Glutamatergic neuron (in vitro differentiated cells): ENCODE measurements around the gene NFIX. TPM values are rescaled to one million over a fixed set of nuclear protein-coding genes. Genes with fewer than 3 reads are reported as not detected.

ENCODE experiments used
- DNase-seq: peaks from one replicate; pipeline ENCODE4 v3.0.0; 2022
- H3K27ac Mint-ChIP-seq: one replicate; pipeline ENCODE4 v1.8.0; 2020; ENCODE audit warnings: mild to moderate bottlenecking, mixed read lengths, inconsistent platforms; ENCODE audit not compliant: unreplicated experiment
- H3K27me3 Mint-ChIP-seq: one replicate; pipeline ENCODE4 v1.8.0; 2020; ENCODE audit warnings: mild to moderate bottlenecking, moderate library complexity, mixed read lengths, inconsistent platforms; ENCODE audit not compliant: unreplicated experiment
- H3K36me3 Mint-ChIP-seq: one replicate; pipeline ENCODE4 v1.8.0; 2020; ENCODE audit warnings: mild to moderate bottlenecking, mixed read lengths, inconsistent platforms; ENCODE audit not compliant: unreplicated experiment
- H3K4me1 Mint-ChIP-seq: one replicate; pipeline ENCODE4 v1.8.0; 2020; ENCODE audit warnings: mild to moderate bottlenecking, low read depth, mixed read lengths, inconsistent platforms; ENCODE audit not compliant: unreplicated experiment
- H3K4me3 Mint-ChIP-seq: one replicate; pipeline ENCODE4 v1.8.0; 2020; ENCODE audit warnings: mild to moderate bottlenecking, mixed read lengths, inconsistent platforms; ENCODE audit not compliant: unreplicated experiment
- H3K9me3 Mint-ChIP-seq: one replicate; pipeline ENCODE4 v1.8.0; 2020; ENCODE audit warnings: mild to moderate bottlenecking, moderate library complexity, mixed read lengths, inconsistent platforms; ENCODE audit not compliant: unreplicated experiment
- CTCF ChIP-seq: fragments of 200-600 bp; sonication (generic); IDR thresholded peaks from one replicate; pipeline ENCODE4 v1.5.0; 2021; ENCODE audit not compliant: partially characterized antibody, unreplicated experiment
- total RNA-seq: library from RNA; stranded (reverse); fragmentation: NEBNext Ultra II Directional; extraction: Animal tissue kit (Norgen Biotek cat#: 25700); gene quantifications from one replicate; pipeline ENCODE4 v1.2.1, GENCODE V29; 2021; ENCODE audit not compliant: unreplicated experiment

NFIX gene
- total RNA-seq, 1 donor from 2014 or later, result 2.4 TPM

GRCh38 chr19:13027557-13027956 is 32.3 kb downstream of the NFIX start:
- Mint-ChIP-seq H3K27me3 (peaks cover 31% of the 10 kb centered on the region), H3K4me3 (no peak overlapping the region), H3K36me3 (no peaks in the 10 kb centered on the region), H3K4me1 (peaks cover 17% of the 10 kb centered on the region), H3K9me3 (peaks cover 15% of the 10 kb centered on the region), H3K27ac (no peak overlapping the region)
- no peak for TF ChIP-seq CTCF
- no peak for DNase-seq

GRCh38 chr19:13028027-13028426 is 32.8 kb downstream of the NFIX start:
- peaks cover 15% of the 10 kb centered on the region for H3K9me3 Mint-ChIP-seq
- H3K4me1 Mint-ChIP-seq, result peaks cover 15% of the 10 kb centered on the region
- DNase-seq, result no peak
- peaks cover 31% of the 10 kb centered on the region for H3K27me3 Mint-ChIP-seq
- H3K4me3 Mint-ChIP-seq, result no peak overlapping the region
- H3K27ac Mint-ChIP-seq, result no peak overlapping the region
- TF ChIP-seq CTCF, result no peak
- no peaks in the 10 kb centered on the region for H3K36me3 Mint-ChIP-seq

GRCh38 chr19:13029301-13029880 is 34.1 kb downstream of the NFIX start:
- no peak overlapping the region for H3K27ac Mint-ChIP-seq
- H3K4me1 Mint-ChIP-seq, result peaks cover 7% of the 10 kb centered on the region
- DNase-seq, result no peak
- no peak for TF ChIP-seq CTCF
- peaks cover 12% of the 10 kb centered on the region for H3K9me3 Mint-ChIP-seq
- H3K36me3 Mint-ChIP-seq, result no peaks in the 10 kb centered on the region
- peaks cover 26% of the 10 kb centered on the region for H3K27me3 Mint-ChIP-seq
- H3K4me3 Mint-ChIP-seq, result no peak overlapping the region

- peaks cover 4% of the 10 kb centered on the region for H3K4me1 Mint-ChIP-seq
- H3K36me3 Mint-ChIP-seq, result no peaks in the 10 kb centered on the region
- TF ChIP-seq CTCF, result no peak
- peaks cover 23% of the 10 kb centered on the region for H3K27me3 Mint-ChIP-seq
- no peak for DNase-seq
- peaks cover 10% of the 10 kb centered on the region for H3K9me3 Mint-ChIP-seq
- H3K27ac Mint-ChIP-seq, result no peak overlapping the region
- H3K4me3 Mint-ChIP-seq, result no peak overlapping the region
These were observed 34.6 kb downstream of the NFIX start for GRCh38 chr19:13029893-13030292.

- peaks cover 6% of the 10 kb centered on the region for H3K9me3 Mint-ChIP-seq
- no peak overlapping the region for H3K4me3 Mint-ChIP-seq
- TF ChIP-seq CTCF, result no peak
- H3K4me1 Mint-ChIP-seq, result peaks cover 9% of the 10 kb centered on the region
- no peak for DNase-seq
- H3K27ac Mint-ChIP-seq, result peak overlapping the region; percentile 48
- H3K27me3 Mint-ChIP-seq, result peaks cover 8% of the 10 kb centered on the region
- no peaks in the 10 kb centered on the region for H3K36me3 Mint-ChIP-seq
These were observed 36.8 kb downstream of the NFIX start for GRCh38 chr19:13031917-13032623.
